Lung (tissue), 12 donors: ENCODE measurements around the gene UAP1L1. TPM values are rescaled to one million over a fixed set of nuclear protein-coding genes. Genes with fewer than 3 reads are reported as not detected.

Source experiments
- ATAC-seq: fragments of 200-7000 bp; cut with Tn5 transposase; one replicate; pipeline ENCODE4 v1.9.1; 2020; ENCODE audit warnings: moderate number of reproducible peaks; ENCODE audit not compliant: insufficient read depth, low FRiP score
- DNase-seq, 3 donors: peaks; one replicate each; pipeline ENCODE4 v3.0.0-alpha.2; 2013 to 2017
- H3K27ac ChIP-seq, 2 donors: one replicate each; pipeline ENCODE4 v1.5.1; 2013; ENCODE audit warnings: mild to moderate bottlenecking in 2 of 2, moderate library complexity in 2 of 2, control low read depth in 1 of 2, inconsistent platforms in 1 of 2, low read depth in 1 of 2, low read length in 1 of 2
- H3K27me3 ChIP-seq, 3 donors: one replicate each; pipeline ENCODE4 v1.5.1; 2013; ENCODE audit warnings: low read length in 2 of 3; ENCODE audit not compliant: control insufficient read depth in 3 of 3, insufficient read depth in 3 of 3
- H3K36me3 ChIP-seq, 4 donors: one replicate each; pipeline ENCODE4 v1.5.1; 2013; ENCODE audit warnings: low read length in 4 of 4, mild to moderate bottlenecking in 1 of 4, moderate library complexity in 1 of 4; ENCODE audit not compliant: control insufficient read depth in 4 of 4, insufficient read depth in 4 of 4
- H3K4me1 ChIP-seq, 5 donors: one replicate each; pipeline ENCODE4 v1.5.1; 2013; ENCODE audit warnings: low read length in 5 of 5, mild to moderate bottlenecking in 2 of 5, moderate library complexity in 1 of 5; ENCODE audit not compliant: control insufficient read depth in 5 of 5, insufficient read depth in 5 of 5
- H3K4me3 ChIP-seq: one replicate; pipeline ENCODE4 v1.5.1; 2013; ENCODE audit warnings: mild to moderate bottlenecking, control low read depth, moderate library complexity
- H3K9ac ChIP-seq, 2 donors: one replicate each; pipeline ENCODE4 v1.5.1; 2013; ENCODE audit warnings: low read length in 2 of 2, control low read depth in 1 of 2; ENCODE audit not compliant: insufficient read depth in 1 of 2
- H3K9me3 ChIP-seq, 4 donors: one replicate each; pipeline ENCODE4 v1.5.1; 2013; ENCODE audit warnings: low read length in 3 of 4, mild to moderate bottlenecking in 1 of 4, moderate library complexity in 1 of 4; ENCODE audit not compliant: control insufficient read depth in 4 of 4, insufficient read depth in 3 of 4
- CTCF ChIP-seq: IDR thresholded peaks from 2 replicates; pipeline ENCODE4 v1.5.1; 2012; ENCODE audit warnings: mild to moderate bottlenecking; ENCODE audit errors: control extremely low read depth, extremely low read depth
- WGBS, 2 donors: extraction: QIAGEN DNeasy Blood & Tissue Kit; methylation state at CpG; one replicate each; pipeline ENCODE4 v1.1.7; 2013; 5-methylcytosine and 5-hydroxymethylcytosine counted together
- polyA plus RNA-seq, 2 donors: library from polyadenylated mRNA; stranded (reverse); fragments of 200-250 nt; gene quantifications; one replicate each; pipeline ENCODE4 v1.2.1, GENCODE V29; 2013
- total RNA-seq, 2 donors: library from RNA; depleted of rRNA in 1 of 2; stranded (reverse); fragments of >200 nt in 1 of 2; gene quantifications; one replicate each; pipeline ENCODE4 v1.2.1, GENCODE V29; 2014 to 2021
- donor health status: control.
- donor health status: control.
- donor health status: Bipolar disorder and iron deficiency.
- donor health status: healthy.
- donor health status: DM: yes; HTN: yes; CAD: no.

UAP1L1 gene
- total and polyA plus RNA-seq, 4 donors = 12.2 to 35.5 (median 17.1) TPM

- DNase-seq = no peak
- Histone ChIP-seq H3K4me1 (peaks cover 0 to 16% (median 5%) of the 10 kb centered on the region in 5 donors), H3K27me3 (peaks cover 0 to 11% (median 7%) of the 10 kb centered on the region in 3 donors), H3K4me3 (no peak overlapping the region), H3K9me3 (no peaks in the 10 kb centered on the region), H3K27ac (no peak overlapping the region), H3K9ac (no peak overlapping the region), H3K36me3 (peaks cover 0 to 48% (median 4%) of the 10 kb centered on the region in 4 donors)
- no peak for ATAC-seq
- WGBS, 2 donors = 91 to 97% methylated on average over 13 of the region's 13 CpGs
- no peak for TF ChIP-seq CTCF
Observed at GRCh38 chr9:137079401-137079787, 2.1 kb downstream of the UAP1L1 start.

DNA sequence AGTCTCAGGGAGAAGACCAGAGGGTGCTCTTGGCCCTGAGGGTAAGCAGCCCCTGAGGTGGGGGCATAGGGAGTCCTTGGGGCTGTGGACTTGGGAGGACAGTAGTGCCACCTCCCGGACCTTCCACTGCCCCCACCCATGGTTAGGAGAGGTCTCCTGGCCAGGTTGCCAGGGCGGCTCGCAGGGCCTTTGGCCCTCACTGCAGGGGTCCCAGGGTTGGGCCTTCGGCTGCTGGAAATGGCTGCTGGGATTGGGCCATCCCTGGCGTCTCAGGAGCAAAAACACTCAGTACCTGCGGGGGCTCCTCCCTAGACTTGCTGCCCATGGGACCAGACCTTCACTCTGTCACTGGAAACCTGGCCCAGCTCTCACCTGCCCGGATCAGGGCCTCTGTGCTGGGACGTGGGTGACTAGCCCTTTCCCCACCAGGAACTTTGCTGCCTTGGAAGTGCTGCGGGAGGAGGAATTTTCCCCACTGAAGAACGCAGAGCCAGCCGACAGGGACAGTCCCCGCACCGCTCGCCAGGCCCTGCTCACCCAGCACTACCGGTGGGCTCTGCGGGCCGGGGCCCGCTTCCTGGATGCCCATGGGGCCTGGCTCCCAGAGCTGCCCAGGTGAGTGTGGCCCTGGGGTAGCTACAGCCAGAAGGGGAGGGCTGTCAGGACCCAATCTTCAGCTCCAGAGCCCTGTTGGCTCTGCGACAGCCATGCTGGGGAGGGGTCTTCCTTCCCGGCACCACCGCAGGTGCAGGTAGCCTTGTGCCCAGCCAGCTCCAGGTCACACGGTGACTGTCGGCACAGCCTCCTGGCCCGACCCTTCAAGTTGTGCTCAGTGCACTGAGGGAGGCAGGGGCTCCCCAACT lies 3.2 kb downstream of the UAP1L1 start:
- Histone ChIP-seq H3K36me3 (peaks cover 0 to 48% (median 4%) of the 10 kb centered on the region in 4 donors), H3K9ac (no peak overlapping the region), H3K4me3 (no peak overlapping the region), H3K27me3 (peaks cover 0 to 11% (median 7%) of the 10 kb centered on the region in 3 donors), H3K4me1 (peaks cover 0 to 16% (median 5%) of the 10 kb centered on the region in 5 donors), H3K27ac (no peak overlapping the region), H3K9me3 (no peaks in the 10 kb centered on the region)
- no peak for DNase-seq
- no peak for TF ChIP-seq CTCF
- ATAC-seq = no peak
- WGBS, 2 donors = 94 to 95% methylated on average over 20 to 24 of the region's 24 CpGs

GRCh38 chr9:137082222-137082924 lies 5.1 kb downstream of the UAP1L1 start:
- 92 to 96% methylated on average over 15 to 16 of the region's 16 CpGs for WGBS, 2 donors
- DNase-seq = no peak
- Histone ChIP-seq H3K4me1 (peaks cover 0 to 18% (median 5%) of the 10 kb centered on the region in 5 donors), H3K9me3 (no peaks in the 10 kb centered on the region), H3K4me3 (no peak overlapping the region), H3K9ac (no peak overlapping the region), H3K27ac (no peak overlapping the region), H3K36me3 (peaks cover 0 to 48% (median 4%) of the 10 kb centered on the region in 4 donors), H3K27me3 (peaks cover 0 to 7% (median 6%) of the 10 kb centered on the region in 3 donors)
- no peak for TF ChIP-seq CTCF
- no peak for ATAC-seq
